ENCODE measurements around the gene ASF1B.

DNA sequence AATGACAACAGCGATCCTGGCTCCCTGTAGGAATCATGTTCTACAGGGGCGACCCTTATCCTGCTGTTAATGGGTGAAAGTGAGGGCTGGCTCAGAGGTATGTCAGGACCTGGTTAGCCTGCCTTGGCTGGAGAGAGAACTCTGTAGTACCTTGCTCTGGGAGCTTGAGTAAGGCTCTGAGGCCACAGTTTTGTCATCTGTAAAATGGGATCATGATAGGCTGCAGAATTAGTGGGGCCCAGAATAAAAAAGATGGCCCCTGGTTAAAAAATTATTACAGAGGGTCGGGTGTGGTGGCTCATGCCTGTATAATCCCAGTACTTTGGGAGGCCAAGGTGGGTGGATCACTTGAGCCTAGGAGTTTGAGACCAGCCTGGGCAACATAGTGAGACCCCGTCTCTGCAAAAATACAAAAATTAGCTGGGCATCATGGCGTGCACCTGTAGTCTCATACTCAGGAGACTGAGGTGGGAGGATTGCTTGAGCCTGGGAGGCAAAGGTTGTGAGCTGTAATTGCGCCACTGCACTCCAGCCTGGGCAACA, 35.3 kb downstream of the ASF1B start:
- no peak for TF ChIP-seq EZH2 (IDR thresholded peaks at IDR 0.05; ENCODE audit: low read depth, unreplicated experiment)
- no peak for TF ChIP-seq POLR2AphosphoS5 (IDR thresholded peaks at IDR 0.05; ENCODE audit: low read depth)
- TF ChIP-seq, protein P1, sequence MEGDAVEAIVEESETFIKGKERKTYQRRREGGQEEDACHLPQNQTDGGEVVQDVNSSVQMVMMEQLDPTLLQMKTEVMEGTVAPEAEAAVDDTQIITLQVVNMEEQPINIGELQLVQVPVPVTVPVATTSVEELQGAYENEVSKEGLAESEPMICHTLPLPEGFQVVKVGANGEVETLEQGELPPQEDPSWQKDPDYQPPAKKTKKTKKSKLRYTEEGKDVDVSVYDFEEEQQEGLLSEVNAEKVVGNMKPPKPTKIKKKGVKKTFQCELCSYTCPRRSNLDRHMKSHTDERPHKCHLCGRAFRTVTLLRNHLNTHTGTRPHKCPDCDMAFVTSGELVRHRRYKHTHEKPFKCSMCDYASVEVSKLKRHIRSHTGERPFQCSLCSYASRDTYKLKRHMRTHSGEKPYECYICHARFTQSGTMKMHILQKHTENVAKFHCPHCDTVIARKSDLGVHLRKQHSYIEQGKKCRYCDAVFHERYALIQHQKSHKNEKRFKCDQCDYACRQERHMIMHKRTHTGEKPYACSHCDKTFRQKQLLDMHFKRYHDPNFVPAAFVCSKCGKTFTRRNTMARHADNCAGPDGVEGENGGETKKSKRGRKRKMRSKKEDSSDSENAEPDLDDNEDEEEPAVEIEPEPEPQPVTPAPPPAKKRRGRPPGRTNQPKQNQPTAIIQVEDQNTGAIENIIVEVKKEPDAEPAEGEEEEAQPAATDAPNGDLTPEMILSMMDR (conservative IDR thresholded peaks at IDR 0.05; ENCODE audit: low read depth in 2 of 2), result no peak
- TF ChIP-seq ZNF114 (CRISPR knock-in tag; IDR thresholded peaks at IDR 0.05), result no peak
- TF ChIP-seq, protein P2, sequence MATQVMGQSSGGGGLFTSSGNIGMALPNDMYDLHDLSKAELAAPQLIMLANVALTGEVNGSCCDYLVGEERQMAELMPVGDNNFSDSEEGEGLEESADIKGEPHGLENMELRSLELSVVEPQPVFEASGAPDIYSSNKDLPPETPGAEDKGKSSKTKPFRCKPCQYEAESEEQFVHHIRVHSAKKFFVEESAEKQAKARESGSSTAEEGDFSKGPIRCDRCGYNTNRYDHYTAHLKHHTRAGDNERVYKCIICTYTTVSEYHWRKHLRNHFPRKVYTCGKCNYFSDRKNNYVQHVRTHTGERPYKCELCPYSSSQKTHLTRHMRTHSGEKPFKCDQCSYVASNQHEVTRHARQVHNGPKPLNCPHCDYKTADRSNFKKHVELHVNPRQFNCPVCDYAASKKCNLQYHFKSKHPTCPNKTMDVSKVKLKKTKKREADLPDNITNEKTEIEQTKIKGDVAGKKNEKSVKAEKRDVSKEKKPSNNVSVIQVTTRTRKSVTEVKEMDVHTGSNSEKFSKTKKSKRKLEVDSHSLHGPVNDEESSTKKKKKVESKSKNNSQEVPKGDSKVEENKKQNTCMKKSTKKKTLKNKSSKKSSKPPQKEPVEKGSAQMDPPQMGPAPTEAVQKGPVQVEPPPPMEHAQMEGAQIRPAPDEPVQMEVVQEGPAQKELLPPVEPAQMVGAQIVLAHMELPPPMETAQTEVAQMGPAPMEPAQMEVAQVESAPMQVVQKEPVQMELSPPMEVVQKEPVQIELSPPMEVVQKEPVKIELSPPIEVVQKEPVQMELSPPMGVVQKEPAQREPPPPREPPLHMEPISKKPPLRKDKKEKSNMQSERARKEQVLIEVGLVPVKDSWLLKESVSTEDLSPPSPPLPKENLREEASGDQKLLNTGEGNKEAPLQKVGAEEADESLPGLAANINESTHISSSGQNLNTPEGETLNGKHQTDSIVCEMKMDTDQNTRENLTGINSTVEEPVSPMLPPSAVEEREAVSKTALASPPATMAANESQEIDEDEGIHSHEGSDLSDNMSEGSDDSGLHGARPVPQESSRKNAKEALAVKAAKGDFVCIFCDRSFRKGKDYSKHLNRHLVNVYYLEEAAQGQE (IDR thresholded peaks at IDR 0.05; ENCODE audit: unreplicated experiment), result no peak
- TF ChIP-seq, protein P3, sequence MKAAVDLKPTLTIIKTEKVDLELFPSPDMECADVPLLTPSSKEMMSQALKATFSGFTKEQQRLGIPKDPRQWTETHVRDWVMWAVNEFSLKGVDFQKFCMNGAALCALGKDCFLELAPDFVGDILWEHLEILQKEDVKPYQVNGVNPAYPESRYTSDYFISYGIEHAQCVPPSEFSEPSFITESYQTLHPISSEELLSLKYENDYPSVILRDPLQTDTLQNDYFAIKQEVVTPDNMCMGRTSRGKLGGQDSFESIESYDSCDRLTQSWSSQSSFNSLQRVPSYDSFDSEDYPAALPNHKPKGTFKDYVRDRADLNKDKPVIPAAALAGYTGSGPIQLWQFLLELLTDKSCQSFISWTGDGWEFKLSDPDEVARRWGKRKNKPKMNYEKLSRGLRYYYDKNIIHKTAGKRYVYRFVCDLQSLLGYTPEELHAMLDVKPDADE (IDR thresholded peaks at IDR 0.05), result no peak
- TF ChIP-seq STAT1 (IDR thresholded peaks at IDR 0.05; ENCODE audit: unreplicated experiment), result no peak
- TF ChIP-seq EZH2phosphoT487 (IDR thresholded peaks at IDR 0.05; ENCODE audit: unreplicated experiment), result no peak
- no peak for TF ChIP-seq CREB1 (CRISPR knock-in tag; IDR thresholded peaks at IDR 0.05; ENCODE audit: low read depth)

All from GM23338 (cell line).